HG03571 (cell line): ENCODE measurements around the gene PRPF31.
"Not testable (repeated sequence)": the region's sequence is repeated elsewhere in the genome, so short reads cannot be mapped to it uniquely, and the experiment has no call there.

Experiments
- ATAC-seq: cut with Tn5 transposase; IDR thresholded peaks from one replicate; pipeline ENCODE4 v1.9.1; 2021; ENCODE audit not compliant: unreplicated experiment

Gene PRPF31

GRCh38 chr19:54160182-54160811, 44.7 kb downstream of the PRPF31 start:
- ATAC-seq = no peak

DNA sequence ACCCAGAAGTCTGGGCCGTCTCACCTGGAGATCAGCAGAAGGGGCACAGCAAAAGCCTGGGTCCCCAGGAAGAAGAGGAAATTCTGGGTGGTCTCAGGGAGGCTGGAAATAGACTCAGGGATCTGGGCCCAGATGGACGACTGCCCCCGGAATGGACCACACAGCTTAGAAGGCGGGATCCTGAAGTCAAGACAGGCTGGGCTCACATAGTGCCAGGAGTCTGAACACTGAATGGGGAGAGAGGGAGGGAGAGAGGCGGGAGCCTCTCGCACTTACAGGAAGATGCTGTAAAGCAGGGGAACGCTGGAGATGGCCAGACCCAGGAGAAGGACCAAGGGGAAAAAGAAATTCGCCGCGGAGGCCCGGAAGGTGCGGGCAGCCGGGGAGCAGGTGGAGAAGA, 45.3 kb downstream of the PRPF31 start:
- no peak for ATAC-seq

- ATAC-seq = no peak
Observed at GRCh38 chr19:54162241-54162805, 46.8 kb downstream of the PRPF31 start.

- no peak for ATAC-seq
Observed at GRCh38 chr19:54162884-54163283, 47.3 kb downstream of the PRPF31 start.

DNA sequence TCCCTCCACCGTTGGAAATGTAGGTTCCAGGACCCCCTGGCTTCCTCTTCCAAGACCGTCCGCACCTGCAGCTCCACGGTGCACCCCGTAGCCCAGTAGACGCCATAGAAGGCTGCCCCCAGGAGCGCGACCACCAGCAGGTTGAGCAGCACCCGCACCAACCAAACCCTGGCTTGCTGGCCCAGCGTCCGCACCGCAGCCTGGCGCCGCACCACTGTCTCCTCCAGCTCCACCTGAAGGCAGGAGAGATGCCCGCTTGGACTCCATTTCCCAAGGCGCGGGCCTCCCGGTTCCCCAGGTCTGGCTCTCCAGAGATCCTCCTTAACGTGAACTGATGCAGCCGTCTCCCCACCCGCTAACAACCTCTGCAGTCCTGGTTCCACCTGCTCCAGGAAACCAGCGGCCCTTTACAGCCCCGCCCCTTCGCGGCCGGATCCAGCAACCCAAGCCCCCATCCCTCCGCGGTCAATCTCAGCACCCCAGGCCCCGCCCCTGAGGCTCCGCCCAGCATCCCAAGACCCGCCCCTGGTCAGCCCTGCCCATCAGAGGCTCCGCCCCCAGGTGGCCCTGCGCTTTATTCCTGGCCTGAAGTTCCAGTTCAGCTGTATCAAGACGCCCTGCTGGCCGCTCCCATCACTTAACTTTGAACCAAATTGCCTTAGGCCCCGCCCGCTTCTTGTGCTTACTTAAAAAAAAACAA, 49.0 kb downstream of the PRPF31 start:
- ATAC-seq = no peak

- no peak for ATAC-seq
Observed at GRCh38 chr19:54165222-54165621, 49.7 kb downstream of the PRPF31 start.

GRCh38 chr19:54168174-54168917, 52.8 kb downstream of the PRPF31 start:
- no peak for ATAC-seq

- no peak for ATAC-seq
Observed at GRCh38 chr19:54169149-54169740, 53.7 kb downstream of the PRPF31 start.

DNA sequence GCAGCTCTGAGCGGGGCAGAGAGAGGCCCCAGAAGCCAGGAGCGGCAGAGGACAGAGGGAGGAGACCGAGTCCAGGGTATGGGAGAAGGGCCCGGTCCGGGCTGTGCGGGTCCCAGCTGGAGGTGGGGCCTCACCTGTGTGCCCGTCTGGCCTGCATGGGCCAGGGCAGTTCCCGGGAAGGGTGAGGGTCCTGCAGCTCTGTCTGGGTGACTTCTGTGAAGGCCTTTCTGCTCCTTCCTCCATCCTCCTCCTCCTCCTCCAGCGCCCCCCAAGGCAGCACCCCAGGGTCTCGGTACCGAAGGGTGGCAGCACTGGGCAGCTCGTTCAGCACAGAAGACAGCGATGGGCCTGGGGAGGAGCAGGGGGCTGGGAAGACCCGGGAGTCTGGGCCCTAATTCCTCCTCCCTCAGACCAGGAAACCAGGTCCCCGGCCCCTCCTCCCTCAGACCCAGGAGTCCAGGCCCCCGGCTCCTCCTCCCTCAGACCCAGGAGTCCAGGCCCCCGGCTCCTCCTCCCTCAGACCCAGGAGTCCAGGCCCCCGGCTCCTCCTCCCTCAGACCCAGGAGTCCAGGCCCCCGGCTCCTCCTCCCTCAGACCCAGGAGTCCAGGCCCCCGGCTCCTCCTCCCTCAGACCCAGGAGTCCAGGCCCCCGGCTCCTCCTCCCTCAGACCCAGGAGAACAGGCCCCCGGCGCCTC, 56.3 kb downstream of the PRPF31 start:
- ATAC-seq = not testable (repeated sequence)

GRCh38 chr19:54172471-54173358, 57.2 kb downstream of the PRPF31 start, which contains the start of gene TMC4:
Gene TMC4 (minus strand): TSS chr19:54173160. CDS start chr19:54173117, 43 bp downstream.
- ATAC-seq = no peak

DNA sequence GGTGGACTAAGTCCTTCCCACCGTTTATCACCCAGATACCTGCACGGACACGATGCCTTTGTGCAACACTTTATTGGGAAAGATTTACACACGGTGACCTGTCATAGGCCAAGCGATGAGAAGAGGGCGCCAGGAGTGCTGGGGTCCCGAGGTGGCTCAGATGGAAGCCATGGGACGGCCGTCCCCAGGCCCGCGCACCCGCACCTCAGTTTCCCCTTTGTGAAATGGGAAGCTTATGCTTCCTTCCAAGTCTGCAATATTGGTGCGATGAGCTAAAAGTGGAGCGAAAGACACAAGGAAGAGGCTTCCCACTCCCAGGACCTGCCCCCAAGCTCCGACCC, 57.8 kb downstream of the PRPF31 start:
- no peak for ATAC-seq

- no peak for ATAC-seq
Observed at GRCh38 chr19:54173951-54174834, 58.6 kb downstream of the PRPF31 start.

DNA sequence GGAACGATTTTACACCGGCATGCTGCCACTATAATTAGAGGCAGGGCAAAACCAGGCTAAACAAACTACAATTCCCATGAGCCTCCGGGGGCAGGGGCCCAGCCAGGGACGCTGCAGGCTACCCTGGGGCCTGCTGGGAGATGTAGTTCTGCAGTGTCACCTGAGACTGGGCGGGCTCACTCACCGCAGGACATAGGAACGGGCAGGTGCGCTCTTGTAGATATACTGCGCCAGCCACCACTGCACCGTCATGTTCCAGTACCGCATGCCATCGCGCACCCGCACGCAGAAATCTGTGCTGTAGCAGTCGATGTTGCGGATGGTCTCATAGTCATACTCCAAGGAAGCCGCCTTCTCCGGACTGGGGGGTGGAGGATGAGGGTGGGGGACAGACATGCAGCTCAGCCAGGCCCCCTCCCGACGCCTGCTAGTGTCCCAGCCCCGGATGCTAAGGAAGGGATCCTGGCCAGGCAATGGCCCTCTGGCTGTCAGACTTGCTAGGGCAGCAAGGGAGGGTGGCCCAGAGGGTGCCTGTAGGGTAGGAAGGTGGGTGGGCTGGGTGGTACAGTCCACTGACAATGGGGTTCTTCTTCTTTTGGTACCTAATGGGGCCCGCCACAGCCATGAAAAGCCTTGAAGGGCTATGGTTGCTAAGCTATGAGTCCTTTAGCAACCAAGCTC, 63.2 kb downstream of the PRPF31 start:
- no peak for ATAC-seq

DNA sequence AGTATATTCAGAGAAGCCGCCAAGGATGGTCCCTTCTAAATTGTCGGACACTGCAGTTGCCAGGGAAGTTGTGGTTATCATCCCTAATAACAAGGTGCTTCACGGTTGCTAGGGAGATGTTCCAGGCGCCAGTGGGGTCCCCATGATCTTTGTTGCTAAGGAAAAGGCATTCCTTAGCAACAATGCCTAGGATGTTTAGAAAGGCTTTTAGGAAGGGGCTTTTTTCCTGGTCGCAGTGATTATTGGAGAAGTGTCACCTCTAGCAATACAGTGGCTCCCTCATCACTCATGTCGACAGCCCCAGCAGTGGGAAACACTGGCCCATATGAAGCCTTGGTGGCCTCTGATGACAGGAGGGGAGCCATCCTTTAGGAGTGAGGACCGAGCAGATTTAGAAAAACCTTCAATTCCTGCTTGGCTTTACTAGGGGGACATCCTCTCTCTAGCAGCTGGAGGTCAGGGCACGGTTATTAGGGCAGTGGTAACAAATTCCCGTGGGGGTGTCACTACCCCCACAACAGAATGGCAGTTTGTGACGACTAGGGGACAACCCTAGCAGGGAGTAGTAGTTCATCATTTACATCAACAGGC, 63.8 kb downstream of the PRPF31 start:
- no peak for ATAC-seq

DNA sequence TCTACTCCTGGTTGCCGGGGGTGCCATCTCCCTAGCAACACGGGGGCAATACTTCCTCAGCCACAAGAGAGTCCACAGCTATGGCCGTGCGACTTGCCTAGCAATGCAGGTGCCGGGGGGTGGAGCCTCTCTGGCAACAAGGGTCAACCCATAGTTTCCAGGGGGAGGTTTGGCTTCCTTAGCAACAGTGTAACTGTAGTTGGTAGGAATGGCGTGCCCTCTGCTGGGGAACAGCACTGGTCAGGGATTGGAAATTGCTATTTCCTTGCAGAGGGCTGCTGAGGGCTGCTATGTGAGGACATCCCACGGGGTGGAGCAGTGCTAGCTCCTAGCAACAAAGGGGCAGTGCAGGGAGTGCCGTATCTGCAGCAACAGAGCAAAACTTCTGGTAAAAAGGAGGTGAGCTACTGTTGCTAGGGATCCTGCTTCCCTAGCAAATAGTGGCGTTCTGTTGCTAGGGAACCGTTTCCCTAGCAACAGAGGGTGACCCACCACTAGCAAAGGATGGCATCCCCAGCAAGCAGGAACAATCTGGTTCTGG, 64.4 kb downstream of the PRPF31 start:
- ATAC-seq = no peak

- ATAC-seq = no peak
Observed at GRCh38 chr19:54180691-54181091, 65.1 kb downstream of the PRPF31 start.
